Measurements from ENCODE around the gene ABCB10. TPM values are rescaled to one million over a fixed set of nuclear protein-coding genes. Genes with fewer than 3 reads are reported as not detected.

The ABCB10 gene
- total RNA-seq, 6 donors from 2014 or later, result 11.1 to 21.3 (median 17.7) TPM

DNA sequence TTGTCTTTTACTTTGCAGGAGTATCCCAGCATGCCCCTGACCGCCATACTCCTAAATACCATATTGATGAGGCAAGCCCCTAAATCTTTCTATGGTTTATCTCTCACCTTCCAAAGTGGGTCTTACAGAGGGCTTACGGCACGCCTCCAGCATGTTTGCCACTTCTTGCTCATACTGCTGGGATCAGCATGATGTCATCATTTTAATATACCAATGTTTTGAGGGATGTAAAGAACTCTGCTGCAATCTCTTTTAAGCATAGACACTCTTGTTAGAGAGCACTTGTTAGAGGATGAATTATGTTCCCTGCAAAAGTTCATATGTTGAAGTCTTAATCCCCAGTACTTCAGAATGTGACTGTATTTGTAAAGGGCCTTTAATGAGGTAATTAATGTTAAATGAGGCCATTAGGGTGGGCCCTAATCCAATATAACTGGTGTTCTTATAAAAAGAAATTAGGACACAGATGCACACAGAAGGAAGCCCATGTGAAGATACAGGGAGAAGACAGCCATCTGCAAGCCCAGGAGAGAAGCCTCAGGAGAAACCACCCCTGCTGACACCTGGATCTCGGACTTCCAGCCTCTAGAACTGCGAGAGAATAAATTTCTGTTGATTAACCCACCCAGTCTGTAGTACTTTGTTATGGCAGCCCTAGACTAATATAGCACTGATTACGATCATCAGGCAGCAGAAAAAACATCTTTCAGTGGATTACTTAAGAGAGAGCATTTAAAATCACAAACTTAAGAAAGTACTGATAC lies 16.4 kb upstream of the ABCB10 start:
- Histone ChIP-seq H3K4me3 (no peak overlapping the region), H3K27ac (no peak overlapping the region), H3K9me3 (no peaks in the 10 kb centered on the region), H3K27me3 (no peaks in the 10 kb centered on the region), H3K36me3 (no peaks in the 10 kb centered on the region), H3K4me1 (peaks cover 0 to 13% (median 5%) of the 10 kb centered on the region in 4 donors)
- DNase-seq (no peak), ATAC-seq (ENCODE audit: low FRiP score in 2 of 2) (no peak)
- whole genome bisulfite sequencing, 2 donors, result 91 to 94% methylated on average over 6 of the region's 6 CpGs
- no peak for TF ChIP-seq EP300 (IDR thresholded peaks at IDR 0.05)
- TF ChIP-seq POLR2AphosphoS5 (IDR thresholded peaks at IDR 0.05), result no peak

DNA sequence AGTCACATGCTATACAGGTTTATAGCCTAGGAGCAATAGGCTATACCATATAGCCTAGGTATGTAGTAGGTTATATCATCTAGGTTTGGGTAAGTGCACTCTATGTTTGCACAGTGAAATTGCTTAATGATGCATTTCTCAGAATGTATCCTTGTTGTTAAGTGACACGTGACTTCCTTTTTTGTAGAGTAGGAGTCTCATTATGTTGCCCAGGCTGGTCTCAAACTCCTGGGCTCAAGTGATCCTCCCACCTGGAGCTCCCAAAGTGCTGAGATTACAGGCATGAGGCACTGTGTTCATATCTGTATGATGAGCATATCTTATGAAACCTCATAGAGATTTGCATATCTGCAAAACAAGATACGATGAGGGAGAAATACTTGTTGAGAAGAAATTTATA lies 13.8 kb upstream of the ABCB10 start:
- Histone ChIP-seq H3K27ac (no peak overlapping the region), H3K4me1 (no peaks in the 10 kb centered on the region), H3K9me3 (no peaks in the 10 kb centered on the region), H3K27me3 (no peaks in the 10 kb centered on the region), H3K36me3 (no peaks in the 10 kb centered on the region), H3K4me3 (no peak overlapping the region)
- WGBS, 2 donors, result 68 to 69% methylated on average over 2 of the region's 2 CpGs
- no peak for DNase-seq
- TF ChIP-seq POLR2A (IDR thresholded peaks at IDR 0.05) (no peak), POLR2AphosphoS5 (IDR thresholded peaks at IDR 0.05) (no peak), EP300 (IDR thresholded peaks at IDR 0.05) (no peak)
- TF ChIP-seq, protein P1, sequence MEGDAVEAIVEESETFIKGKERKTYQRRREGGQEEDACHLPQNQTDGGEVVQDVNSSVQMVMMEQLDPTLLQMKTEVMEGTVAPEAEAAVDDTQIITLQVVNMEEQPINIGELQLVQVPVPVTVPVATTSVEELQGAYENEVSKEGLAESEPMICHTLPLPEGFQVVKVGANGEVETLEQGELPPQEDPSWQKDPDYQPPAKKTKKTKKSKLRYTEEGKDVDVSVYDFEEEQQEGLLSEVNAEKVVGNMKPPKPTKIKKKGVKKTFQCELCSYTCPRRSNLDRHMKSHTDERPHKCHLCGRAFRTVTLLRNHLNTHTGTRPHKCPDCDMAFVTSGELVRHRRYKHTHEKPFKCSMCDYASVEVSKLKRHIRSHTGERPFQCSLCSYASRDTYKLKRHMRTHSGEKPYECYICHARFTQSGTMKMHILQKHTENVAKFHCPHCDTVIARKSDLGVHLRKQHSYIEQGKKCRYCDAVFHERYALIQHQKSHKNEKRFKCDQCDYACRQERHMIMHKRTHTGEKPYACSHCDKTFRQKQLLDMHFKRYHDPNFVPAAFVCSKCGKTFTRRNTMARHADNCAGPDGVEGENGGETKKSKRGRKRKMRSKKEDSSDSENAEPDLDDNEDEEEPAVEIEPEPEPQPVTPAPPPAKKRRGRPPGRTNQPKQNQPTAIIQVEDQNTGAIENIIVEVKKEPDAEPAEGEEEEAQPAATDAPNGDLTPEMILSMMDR (IDR thresholded peaks at IDR 0.05), result no peak
- no peak for ATAC-seq (ENCODE audit: low FRiP score in 2 of 2)

DNA sequence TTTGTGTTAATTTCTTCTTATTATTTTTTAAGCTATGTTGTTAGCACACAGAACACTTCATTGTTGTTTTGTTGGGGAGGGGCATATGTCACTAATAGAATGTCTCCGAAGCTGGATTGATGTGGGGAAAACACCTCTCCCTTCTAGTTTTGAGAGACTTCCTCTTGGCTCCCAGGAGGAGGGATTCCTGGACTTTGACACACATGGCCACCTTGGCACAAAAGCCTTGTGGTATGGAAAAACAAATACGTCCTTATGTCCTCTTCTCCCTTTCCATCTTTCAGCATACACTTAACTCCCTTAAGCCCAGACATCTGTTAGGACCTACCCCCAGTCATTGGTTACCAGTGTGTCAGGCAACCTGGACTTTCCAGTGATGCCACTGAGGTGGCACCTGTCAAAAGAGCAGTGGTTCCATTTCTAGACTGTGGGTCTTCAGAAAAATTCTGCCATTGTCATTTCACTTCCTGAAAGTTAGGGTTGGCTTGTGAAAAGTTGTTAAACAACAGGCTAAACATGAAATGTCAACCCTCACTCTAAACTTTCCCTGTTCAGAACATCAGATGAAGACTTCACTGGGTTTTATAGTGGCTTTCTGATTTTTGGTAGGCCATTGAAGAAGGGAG lies 12.5 kb upstream of the ABCB10 start:
- H3K4me3 ChIP-seq, result no peak overlapping the region
- ATAC-seq (ENCODE audit: low FRiP score in 2 of 2) (no peak), DNase-seq (no peak)
- no peaks in the 10 kb centered on the region for H3K4me1 ChIP-seq
- H3K36me3 ChIP-seq, result no peaks in the 10 kb centered on the region
- H3K9me3 ChIP-seq, result no peaks in the 10 kb centered on the region
- 38 to 42% methylated on average over 2 of the region's 2 CpGs for WGBS, 2 donors
- no peak for TF ChIP-seq POLR2A (IDR thresholded peaks at IDR 0.05)
- TF ChIP-seq EP300 (IDR thresholded peaks at IDR 0.05), result no peak
- TF ChIP-seq, protein P1 (IDR thresholded peaks at IDR 0.05), result no peak
- TF ChIP-seq POLR2AphosphoS5 (IDR thresholded peaks at IDR 0.05), result no peak
- no peak overlapping the region for H3K27ac ChIP-seq
- H3K27me3 ChIP-seq, result no peaks in the 10 kb centered on the region

DNA sequence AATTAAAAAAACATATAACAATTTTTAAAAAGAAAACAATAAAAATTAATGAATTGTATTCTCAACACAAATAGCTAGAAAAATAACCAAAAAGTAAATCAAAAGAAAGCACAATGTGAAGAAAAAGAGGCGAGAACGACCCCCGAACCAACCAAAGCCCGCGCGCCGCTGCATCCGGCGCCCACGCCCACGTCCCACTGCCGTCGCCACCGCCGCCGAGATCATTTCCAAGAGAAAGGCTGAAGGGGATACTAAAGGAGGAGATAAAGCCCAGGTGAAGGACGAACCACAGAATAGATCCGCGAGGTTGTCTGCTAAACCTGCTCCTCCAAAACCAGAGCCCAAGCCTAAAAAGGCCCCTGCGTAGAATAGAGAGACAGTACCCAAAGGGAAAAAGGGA lies 11.8 kb upstream of the ABCB10 start:
- H3K4me1 ChIP-seq, result no peaks in the 10 kb centered on the region
- H3K9me3 ChIP-seq, result no peaks in the 10 kb centered on the region
- no peak overlapping the region for H3K4me3 ChIP-seq
- H3K27me3 ChIP-seq, result no peaks in the 10 kb centered on the region
- DNase-seq (peak in 1 of 2 donors; percentile 76), ATAC-seq (ENCODE audit: low FRiP score in 2 of 2) (no peak)
- TF ChIP-seq POLR2AphosphoS5 (IDR thresholded peaks at IDR 0.05) (no peak), POLR2A (IDR thresholded peaks at IDR 0.05) (no peak), EP300 (IDR thresholded peaks at IDR 0.05) (no peak)
- TF ChIP-seq, protein P1 (IDR thresholded peaks at IDR 0.05), result no peak
- H3K27ac ChIP-seq, result no peak overlapping the region
- H3K36me3 ChIP-seq, result no peaks in the 10 kb centered on the region
- WGBS, 2 donors, result 73 to 88% methylated on average over 20 of the region's 20 CpGs

DNA sequence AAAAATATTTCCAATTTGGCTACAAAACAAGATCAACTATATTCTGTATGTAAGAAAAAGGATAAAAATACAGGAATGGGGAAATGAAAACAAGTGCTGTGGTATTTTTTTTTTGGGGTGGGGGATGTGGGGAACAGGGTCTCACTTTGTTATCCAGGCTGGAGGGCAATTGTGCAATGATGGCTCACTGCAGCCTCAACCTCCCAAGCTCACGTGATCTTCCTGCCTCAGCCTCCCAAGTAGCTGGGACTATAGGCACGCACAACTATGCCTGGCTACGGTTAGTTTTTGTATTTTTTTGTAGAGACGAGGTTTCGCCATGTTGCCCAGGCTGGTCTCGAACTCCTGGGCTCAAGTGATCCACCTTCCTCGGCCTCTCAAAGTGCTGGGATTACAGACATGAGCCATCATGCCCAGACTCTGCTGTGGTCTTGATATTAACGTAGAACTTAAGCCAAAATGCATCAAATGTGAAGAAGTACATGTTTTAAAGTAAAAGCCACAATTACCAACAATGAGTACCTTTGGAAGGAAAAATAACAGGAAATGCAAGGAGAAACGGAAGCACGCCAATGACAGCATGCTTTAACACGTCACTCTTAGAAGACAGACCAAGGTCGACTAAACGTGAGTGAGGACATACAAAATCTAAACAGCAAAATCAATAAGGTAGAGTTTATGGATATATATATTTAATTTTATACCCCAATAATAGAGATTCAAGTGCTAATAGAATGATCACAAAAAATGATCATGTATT lies 8.8 kb upstream of the ABCB10 start:
- Histone ChIP-seq H3K4me1 (peaks cover 0 to 7% (median 0%) of the 10 kb centered on the region in 4 donors), H3K27me3 (no peaks in the 10 kb centered on the region), H3K27ac (no peak overlapping the region), H3K36me3 (no peaks in the 10 kb centered on the region), H3K4me3 (no peak overlapping the region), H3K9me3 (no peaks in the 10 kb centered on the region)
- ATAC-seq (ENCODE audit: low FRiP score in 2 of 2) (no peak), DNase-seq (no peak)
- 64 to 67% methylated on average over 13 of the region's 13 CpGs for WGBS, 2 donors
- TF ChIP-seq POLR2AphosphoS5 (IDR thresholded peaks at IDR 0.05), result no peak
- TF ChIP-seq, protein P1 (IDR thresholded peaks at IDR 0.05), result no peak
- TF ChIP-seq POLR2A (IDR thresholded peaks at IDR 0.05), result no peak
- TF ChIP-seq EP300 (IDR thresholded peaks at IDR 0.05), result no peak
